ENCODE results near the gene ATOH8. TPM values are rescaled to one million over a fixed set of nuclear protein-coding genes. Genes with fewer than 3 reads are reported as not detected.

ATOH8 gene
- polyA plus RNA-seq, 1 donor (not counting 4 experiments of a cell fraction or from before 2014, with no cell fraction given) = not detected

DNA sequence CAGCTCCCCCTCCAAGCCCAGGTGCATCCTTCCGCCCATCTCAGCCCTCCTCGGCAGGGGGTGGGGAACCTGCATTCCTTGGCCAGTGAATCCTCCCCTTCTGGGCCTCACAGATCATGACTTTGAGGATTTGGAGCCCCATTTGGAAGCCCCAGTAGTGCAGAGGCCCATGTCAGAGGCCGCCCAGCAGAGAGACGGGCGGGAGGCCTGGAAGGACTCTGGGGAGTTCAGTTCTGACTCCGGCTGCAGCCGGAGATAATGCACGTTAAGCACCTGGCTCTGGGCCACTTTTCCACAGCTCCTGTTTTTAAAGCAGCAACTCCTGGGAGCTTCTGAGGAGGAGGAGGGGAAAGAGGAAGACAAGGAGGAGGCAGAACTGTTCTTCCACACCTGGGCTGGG is 14.9 kb downstream of the ATOH8 start:
- Histone ChIP-seq H3K9me3 (ENCODE audit: control insufficient read depth, low read depth, low read length) (no peaks in the 10 kb centered on the region), H2AFZ (ENCODE audit: control insufficient read depth, low read length) (no peak overlapping the region), H3K9me1 (ENCODE audit: control insufficient read depth, extremely low read depth, insufficient read depth, low read length) (no peaks in the 10 kb centered on the region), H3K27me3 (ENCODE audit: control insufficient read depth, extremely low read depth, insufficient read depth, low read length) (peaks cover 84% of the 10 kb centered on the region), H3K4me3 (ENCODE audit: control insufficient read depth in 2 of 3, extremely low read depth in 1 of 3, insufficient read depth in 2 of 3, low read depth in 1 of 3, low read length in 3 of 3) (no peak overlapping the region), H4K20me1 (ENCODE audit: control insufficient read depth, extremely low read depth, insufficient read depth, low read length) (no peaks in the 10 kb centered on the region), H3K27ac (ENCODE audit: control insufficient read depth, insufficient read depth, low read length) (no peak overlapping the region), H3K4me2 (ENCODE audit: control insufficient read depth, extremely low read depth, insufficient read depth, low read depth, low read length) (no peak overlapping the region), H3K4me1 (ENCODE audit: control insufficient read depth, extremely low read depth, insufficient read depth, low read length) (peaks cover 17% of the 10 kb centered on the region), H3K9ac (ENCODE audit: control insufficient read depth, extremely low read depth, insufficient read depth, low read length) (no peak overlapping the region), H3K79me2 (ENCODE audit: control insufficient read depth, insufficient read depth, low read length) (no peaks in the 10 kb centered on the region), H3K36me3 (ENCODE audit: control insufficient read depth in 2 of 2, extremely low read depth in 1 of 2, insufficient read depth in 2 of 2, low read length in 2 of 2) (no peaks in the 10 kb centered on the region)
- dilution Hi-C loops (cut with MboI; ENCODE audit: extremely low pct_ligation_motif_present, low sequenced_read_pairs) = no loop called here
- TF ChIP-seq, protein P1, sequence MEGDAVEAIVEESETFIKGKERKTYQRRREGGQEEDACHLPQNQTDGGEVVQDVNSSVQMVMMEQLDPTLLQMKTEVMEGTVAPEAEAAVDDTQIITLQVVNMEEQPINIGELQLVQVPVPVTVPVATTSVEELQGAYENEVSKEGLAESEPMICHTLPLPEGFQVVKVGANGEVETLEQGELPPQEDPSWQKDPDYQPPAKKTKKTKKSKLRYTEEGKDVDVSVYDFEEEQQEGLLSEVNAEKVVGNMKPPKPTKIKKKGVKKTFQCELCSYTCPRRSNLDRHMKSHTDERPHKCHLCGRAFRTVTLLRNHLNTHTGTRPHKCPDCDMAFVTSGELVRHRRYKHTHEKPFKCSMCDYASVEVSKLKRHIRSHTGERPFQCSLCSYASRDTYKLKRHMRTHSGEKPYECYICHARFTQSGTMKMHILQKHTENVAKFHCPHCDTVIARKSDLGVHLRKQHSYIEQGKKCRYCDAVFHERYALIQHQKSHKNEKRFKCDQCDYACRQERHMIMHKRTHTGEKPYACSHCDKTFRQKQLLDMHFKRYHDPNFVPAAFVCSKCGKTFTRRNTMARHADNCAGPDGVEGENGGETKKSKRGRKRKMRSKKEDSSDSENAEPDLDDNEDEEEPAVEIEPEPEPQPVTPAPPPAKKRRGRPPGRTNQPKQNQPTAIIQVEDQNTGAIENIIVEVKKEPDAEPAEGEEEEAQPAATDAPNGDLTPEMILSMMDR (optimal IDR thresholded peaks at IDR 0.05 in 1 of 3, IDR thresholded peaks at IDR 0.05 in 1 of 3, conservative IDR thresholded peaks at IDR 0.05 in 1 of 3; ENCODE audit: extremely low read depth in 1 of 3, insufficient read depth in 2 of 3, low read length in 3 of 3) = no peak
- no peak for TF ChIP-seq EZH2 (IDR thresholded peaks at IDR 0.05; ENCODE audit: low read length)
- FAIRE-seq = no peak
- no peak for DNase-seq (ENCODE audit: low read depth, low spot score)

DNA sequence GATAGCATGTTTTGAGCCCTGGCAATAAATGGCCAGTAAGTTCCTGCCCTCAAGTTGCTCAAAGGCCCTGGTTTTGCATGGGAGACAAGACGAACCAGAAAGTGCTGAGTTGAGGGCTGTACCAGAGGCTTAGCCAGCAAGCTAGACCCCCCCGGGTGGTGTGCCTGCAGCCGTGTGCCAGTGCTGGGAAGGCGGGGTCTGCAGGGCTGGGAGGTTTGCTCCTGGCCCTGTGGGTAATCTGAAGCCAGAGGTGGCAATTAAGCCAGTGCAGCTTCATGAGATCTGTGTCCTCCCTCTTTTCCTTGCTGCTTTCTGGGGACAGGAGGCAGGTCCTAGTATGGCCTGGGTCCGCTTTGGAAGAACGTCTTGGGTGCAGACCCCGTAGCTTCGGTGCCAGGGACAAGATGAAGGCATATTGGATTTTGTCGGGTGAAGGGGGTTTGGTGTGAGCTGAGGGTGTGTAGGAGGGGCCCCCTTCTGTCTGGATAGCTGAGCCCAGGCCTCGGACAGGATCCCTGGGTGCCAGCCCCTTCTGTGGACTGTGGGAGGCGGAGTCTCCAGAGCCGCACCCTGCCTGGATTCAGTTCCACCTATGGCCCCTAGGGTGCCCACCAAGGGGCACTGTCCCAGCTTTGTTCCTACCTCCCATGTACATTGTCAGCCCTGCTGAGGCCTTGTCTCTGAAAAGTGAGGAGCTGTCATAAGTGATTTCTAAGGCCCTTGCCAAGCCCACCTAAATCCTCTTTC is 15.6 kb downstream of the ATOH8 start:
- H3K4me3 ChIP-seq (ENCODE audit: control insufficient read depth in 2 of 3, extremely low read depth in 1 of 3, insufficient read depth in 2 of 3, low read depth in 1 of 3, low read length in 3 of 3) = no peak overlapping the region
- H3K4me1 ChIP-seq (ENCODE audit: control insufficient read depth, extremely low read depth, insufficient read depth, low read length) = peaks cover 17% of the 10 kb centered on the region
- no peak overlapping the region for H3K9ac ChIP-seq (ENCODE audit: control insufficient read depth, extremely low read depth, insufficient read depth, low read length)
- no peak overlapping the region for H2AFZ ChIP-seq (ENCODE audit: control insufficient read depth, low read length)
- no peak for DNase-seq (ENCODE audit: low read depth, low spot score)
- no peak for FAIRE-seq
- no peak overlapping the region for H3K4me2 ChIP-seq (ENCODE audit: control insufficient read depth, extremely low read depth, insufficient read depth, low read depth, low read length)
- dilution Hi-C loops (cut with MboI; ENCODE audit: extremely low pct_ligation_motif_present, low sequenced_read_pairs) = no loop called here
- H3K36me3 ChIP-seq (ENCODE audit: control insufficient read depth in 2 of 2, extremely low read depth in 1 of 2, insufficient read depth in 2 of 2, low read length in 2 of 2) = no peaks in the 10 kb centered on the region
- H3K9me1 ChIP-seq (ENCODE audit: control insufficient read depth, extremely low read depth, insufficient read depth, low read length) = no peaks in the 10 kb centered on the region
- H4K20me1 ChIP-seq (ENCODE audit: control insufficient read depth, extremely low read depth, insufficient read depth, low read length) = no peaks in the 10 kb centered on the region
- H3K79me2 ChIP-seq (ENCODE audit: control insufficient read depth, insufficient read depth, low read length) = no peaks in the 10 kb centered on the region
- H3K27ac ChIP-seq (ENCODE audit: control insufficient read depth, insufficient read depth, low read length) = no peak overlapping the region
- peaks cover 84% of the 10 kb centered on the region for H3K27me3 ChIP-seq (ENCODE audit: control insufficient read depth, extremely low read depth, insufficient read depth, low read length)
- H3K9me3 ChIP-seq (ENCODE audit: control insufficient read depth, low read depth, low read length) = no peaks in the 10 kb centered on the region
- TF ChIP-seq, protein P1 (optimal IDR thresholded peaks at IDR 0.05 in 1 of 3, IDR thresholded peaks at IDR 0.05 in 1 of 3, conservative IDR thresholded peaks at IDR 0.05 in 1 of 3; ENCODE audit: extremely low read depth in 1 of 3, insufficient read depth in 2 of 3, low read length in 3 of 3) = peak in 1 of 3 experiments; percentile 8
- no peak for TF ChIP-seq EZH2 (IDR thresholded peaks at IDR 0.05; ENCODE audit: low read length)
